ENCODE results near the gene TANC1.

The TANC1 gene

GRCh38 chr2:159175927-159176326, 207.5 kb downstream of the TANC1 start:
- DNase-seq: no peak

DNA sequence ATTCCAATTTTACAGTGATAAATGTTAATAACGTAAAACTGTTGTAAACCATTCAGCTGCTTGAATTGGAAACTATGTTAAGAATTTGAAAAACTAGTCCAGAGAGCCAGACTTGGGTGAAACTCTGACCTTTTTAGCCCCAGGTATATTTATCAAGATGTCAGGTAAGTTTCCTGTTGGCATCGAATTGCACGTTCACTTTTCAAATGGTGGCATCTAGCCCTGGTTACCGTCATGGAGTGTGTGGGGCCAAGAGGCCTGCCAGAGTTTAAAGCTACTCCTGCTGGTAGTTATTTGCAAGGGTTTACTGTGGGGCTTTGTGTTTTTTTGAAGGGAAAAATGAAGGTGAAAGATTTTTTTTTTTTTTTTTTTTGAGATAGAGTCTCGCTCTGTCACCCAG, 208.1 kb downstream of the TANC1 start:
- no peak for DNase-seq

DNA sequence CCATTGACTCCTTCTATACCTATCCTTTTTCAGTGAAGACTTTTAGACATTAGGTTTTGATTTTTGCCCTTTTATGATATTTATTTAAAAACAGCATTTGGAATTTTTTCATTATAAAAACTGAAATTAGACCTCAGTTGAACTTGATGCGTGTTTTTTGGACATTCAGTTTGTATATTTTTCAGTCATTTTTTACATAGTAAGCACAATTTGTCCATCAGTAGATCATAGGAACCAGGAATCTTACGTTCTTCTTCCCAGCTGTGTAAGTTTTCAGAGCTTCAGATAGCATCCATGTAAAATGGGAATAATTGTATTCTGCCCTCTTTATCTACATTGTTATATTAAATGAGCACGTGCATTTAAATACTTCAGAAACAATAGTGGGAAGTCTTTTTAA, 208.9 kb downstream of the TANC1 start:
- DNase-seq: no peak

DNA sequence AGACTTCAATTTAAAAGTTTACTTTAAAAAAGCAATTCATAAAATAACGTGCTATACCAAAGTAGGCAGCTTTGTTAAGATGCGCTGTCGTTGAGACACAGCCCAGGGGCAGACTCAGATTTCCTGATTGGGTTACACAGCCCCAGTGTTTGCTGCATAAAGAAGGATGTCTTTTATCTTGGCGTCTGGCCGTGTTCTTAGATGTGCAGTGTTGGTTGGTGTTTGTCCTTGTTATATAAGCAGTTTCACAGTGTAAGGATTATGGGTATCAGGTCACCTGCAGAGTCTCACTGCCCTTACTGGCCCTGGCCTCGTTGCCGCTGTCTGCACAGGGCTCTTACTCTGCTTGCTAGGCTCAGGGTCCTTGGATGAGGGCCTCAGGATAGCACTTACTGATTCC, 209.5 kb downstream of the TANC1 start:
- DNase-seq: no peak

- DNase-seq: no peak
Measured at GRCh38 chr2:159179096-159179495, 210.7 kb downstream of the TANC1 start.

GRCh38 chr2:159179696-159180095, 211.3 kb downstream of the TANC1 start:
- no peak for DNase-seq

- no peak for DNase-seq
Measured at GRCh38 chr2:159183346-159183745, 214.9 kb downstream of the TANC1 start.

GRCh38 chr2:159185401-159186130, 217.1 kb downstream of the TANC1 start:
- no peak for DNase-seq

DNA sequence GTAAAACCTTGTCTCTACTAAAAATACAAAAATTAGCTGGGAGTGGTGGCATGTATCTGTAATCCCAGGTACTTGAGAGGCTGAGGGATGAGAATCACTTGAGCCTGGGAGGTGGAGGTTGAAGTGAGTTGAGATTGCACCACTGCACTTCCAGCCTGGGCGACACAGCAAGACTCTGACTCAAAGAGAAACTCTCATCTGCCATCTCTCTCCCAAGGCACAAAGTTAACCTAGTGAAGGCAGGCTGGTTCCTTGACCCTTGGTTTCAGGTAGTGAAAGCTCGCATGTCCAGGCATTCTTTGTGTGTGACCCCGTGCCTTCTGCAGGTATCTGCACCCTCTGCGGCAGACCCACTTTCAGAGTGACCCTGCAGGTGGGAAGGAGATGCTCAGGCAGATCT, 218.0 kb downstream of the TANC1 start:
- no peak for DNase-seq

DNA sequence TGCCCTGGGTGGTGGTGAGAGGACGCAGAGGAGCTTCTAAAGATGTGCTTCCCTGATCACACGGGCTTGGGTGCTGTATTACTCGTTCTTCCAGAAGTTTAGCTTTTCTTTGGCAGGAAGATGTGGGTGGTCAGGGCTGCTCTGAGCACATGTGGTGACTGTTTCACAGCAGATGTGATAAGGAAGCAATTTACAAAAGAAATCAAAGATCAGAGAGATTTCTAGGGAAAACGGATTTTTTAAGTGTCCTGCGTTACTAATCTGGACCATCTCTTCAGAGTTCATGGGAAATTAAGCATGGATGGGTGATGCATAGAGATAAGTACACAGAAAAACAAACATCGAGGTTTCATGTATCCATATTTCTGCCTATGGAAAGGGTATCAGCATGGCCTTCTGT, 218.7 kb downstream of the TANC1 start:
- no peak for DNase-seq

GRCh38 chr2:159188449-159188848, 220.0 kb downstream of the TANC1 start:
- DNase-seq: no peak

GRCh38 chr2:159192371-159192918, 224.0 kb downstream of the TANC1 start:
- DNase-seq: no peak

- no peak for DNase-seq
Measured at GRCh38 chr2:159193791-159194190, 225.4 kb downstream of the TANC1 start.

GRCh38 chr2:159194241-159194640, 225.8 kb downstream of the TANC1 start:
- DNase-seq: no peak

- no peak for DNase-seq
Measured at GRCh38 chr2:159195697-159196096, 227.3 kb downstream of the TANC1 start.

DNA sequence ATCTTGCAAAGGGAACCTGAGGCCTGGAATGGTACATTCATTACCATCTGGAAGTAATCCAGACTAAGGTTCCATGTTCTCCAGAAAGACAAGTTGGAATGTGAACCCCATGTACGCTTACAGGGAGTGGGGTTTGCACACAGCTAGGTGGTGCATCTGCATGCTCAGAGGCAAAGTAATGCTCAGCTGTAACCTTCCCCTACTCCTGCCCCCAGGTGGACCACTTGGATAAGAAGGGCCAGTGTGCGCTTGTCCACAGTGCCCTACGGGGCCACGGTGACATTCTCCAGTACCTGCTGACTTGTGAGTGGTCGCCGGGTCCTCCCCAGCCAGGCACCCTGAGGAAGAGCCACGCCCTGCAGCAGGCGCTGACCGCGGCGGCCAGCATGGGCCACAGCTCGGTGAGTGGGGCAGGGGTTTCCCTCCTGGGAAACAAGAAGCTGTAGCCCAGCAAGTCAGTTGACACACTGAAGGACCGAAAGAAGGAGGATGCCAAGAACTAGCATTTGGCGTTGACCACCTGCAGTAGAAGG, 228.0 kb downstream of the TANC1 start:
- no peak for DNase-seq

DNA sequence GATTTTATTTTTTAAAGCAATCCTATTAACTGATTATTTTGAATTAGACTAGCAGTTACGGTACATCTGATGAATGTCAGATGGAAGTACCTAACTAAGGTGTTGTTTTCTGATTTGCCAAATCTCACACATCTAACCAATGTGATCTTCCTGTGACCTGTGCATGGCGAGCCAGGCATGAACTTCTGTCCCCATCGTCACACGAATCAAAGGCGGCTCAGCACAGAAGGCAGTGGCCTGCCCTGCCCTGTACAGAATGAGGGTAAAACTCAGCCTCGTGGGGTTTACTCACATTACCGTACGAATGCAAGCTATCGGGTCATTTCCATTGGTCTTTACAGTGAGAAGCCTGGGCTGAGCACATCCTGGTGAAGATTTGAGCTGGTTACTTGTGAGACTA, 230.8 kb downstream of the TANC1 start:
- DNase-seq: no peak

DNA sequence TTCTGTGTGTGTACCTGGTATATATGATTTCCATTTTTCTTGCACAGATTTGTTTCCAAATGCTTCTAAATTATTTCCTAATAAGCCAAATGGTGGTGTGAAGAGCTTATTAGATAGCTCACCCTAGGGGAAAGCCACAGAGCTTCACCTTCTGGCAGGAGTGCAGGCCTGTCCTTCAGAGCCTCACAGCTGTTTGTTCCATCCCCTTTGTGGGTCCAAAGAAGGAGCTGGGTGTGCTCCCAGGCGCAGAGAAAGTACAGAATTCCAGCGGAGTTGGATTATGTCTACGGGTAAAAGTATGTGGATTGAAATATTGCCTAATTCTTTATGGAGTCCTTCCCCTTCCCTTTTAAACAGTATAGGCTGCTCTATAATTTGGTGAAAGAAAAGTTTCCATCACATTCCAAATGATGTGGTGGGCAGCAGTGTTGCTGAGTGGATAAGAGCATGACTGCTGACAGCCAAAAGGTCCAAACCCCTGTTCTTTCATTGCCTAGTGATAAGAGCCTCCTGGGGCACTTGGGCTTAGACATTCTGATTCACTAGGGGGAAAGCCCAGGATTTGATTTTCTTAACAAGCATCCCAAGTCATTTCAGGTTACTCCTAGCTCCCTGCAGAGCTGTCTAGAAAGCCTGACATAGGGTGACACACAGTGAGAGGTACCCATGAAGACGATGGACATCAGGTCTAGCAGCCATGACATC, 231.5 kb downstream of the TANC1 start:
- no peak for DNase-seq

DNA sequence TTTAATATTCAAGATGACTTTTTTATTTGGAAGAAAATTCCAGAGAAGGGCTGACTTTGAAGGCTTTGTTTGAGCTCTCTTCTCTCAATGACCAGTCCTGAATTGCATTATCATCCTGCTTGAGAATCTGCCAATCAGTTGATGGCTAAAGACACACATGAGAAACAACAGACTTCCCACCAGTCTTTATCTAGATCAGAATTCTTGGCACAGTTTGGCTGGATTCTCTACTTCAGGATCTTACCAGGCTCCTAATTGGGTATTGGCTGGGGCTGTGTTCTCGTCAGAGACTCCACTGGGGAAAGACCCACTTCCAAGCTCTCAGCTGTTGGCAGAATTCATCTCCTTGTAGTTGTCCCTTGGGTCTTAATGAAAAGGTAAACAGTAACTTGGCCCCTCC, 232.1 kb downstream of the TANC1 start:
- DNase-seq: no peak

DNA sequence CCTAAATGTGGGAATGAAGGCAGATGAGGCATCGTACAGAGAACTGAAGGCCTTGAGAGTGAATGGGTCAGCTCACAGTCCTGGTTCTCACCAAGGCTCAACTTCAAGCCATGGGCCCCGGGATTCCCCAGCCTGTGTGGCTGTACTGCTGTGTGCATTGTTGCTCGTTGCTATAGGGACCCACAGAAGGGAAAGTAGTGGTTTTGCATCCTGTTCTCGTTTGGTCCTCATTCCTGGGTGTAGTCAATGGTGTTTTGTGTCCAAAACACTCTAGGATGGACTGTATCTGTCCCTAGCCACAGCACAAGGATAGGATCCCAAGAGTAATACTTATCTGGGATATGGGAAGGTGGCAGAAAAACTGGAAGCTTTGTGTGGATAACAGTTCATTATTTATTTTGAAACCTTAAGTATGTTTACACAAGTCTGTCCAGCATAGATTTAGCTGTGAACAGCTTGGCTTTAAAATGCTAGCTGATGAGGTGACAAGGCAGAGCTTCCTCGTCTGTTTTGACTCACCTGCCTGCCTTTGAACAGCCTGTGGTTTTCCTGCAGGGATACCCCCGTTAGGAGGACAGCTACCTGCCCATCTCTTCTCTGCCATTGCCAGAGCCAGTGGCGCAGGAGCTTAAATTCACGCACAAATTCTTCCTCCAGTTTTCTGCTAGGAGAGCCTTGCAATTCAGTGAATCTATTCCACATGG, 233.1 kb downstream of the TANC1 start:
- DNase-seq: no peak

- DNase-seq: no peak
Measured at GRCh38 chr2:159202568-159203071, 234.2 kb downstream of the TANC1 start.

- DNase-seq: no peak
Measured at GRCh38 chr2:159204381-159205144, 236.1 kb downstream of the TANC1 start.
